IPS DF 4.7 (cell line): ENCODE results near the gene DIAPH2.
"Not testable (repeated sequence)": the region's sequence is repeated elsewhere in the genome, so short reads cannot be mapped to it uniquely, and the experiment has no call there.

Experiments
- DNase-seq: peaks from one replicate; pipeline ENCODE4 v3.0.0-alpha.2; 2013; ENCODE audit warnings: low spot score; ENCODE audit errors: extremely low read depth

DIAPH2 gene

DNA sequence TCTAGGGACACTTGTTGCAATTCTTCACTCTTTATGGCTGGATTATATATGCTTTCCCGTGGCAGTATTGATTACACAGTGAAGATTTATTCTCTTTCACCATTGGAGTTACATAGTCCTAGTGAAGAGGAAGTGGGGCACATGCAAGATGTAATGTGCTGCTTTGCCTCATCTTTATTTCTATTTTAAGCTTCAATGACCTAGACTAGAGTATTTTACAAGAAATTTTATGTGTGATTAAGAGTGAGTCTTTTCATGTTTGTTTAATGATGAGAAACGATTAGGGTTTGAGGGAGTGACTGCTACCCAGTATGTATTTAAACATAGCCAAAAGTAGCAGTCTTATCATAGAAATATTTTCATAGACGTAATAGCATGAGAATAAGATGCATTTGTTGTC is 30.8 kb downstream of the DIAPH2 start:
- DNase-seq: no peak

- no peak for DNase-seq
These were observed 34.7 kb downstream of the DIAPH2 start for GRCh38 chrX:96719161-96719875.

DNA sequence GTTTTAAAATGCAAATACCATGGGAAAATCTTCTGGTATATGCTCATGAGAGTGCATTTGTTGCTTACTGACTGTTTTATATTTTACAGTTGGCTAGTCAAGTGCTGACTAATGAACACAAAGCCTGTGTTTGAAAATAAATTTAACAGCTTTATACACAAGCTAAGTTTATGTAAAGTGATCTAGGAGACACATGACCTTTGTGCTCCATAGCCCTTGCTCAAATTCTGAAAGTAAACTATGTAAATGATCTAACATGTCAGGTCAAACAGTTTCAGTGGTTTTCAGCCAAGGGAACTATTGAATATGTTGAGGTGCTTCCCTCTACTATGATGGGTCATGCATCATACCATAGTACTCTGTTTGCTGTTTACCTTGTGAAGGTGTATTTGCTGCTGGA is 36.7 kb downstream of the DIAPH2 start:
- no peak for DNase-seq

GRCh38 chrX:96722781-96723180 is 38.1 kb downstream of the DIAPH2 start:
- DNase-seq: no peak

GRCh38 chrX:96729053-96729452 is 44.4 kb downstream of the DIAPH2 start:
- DNase-seq: no peak

GRCh38 chrX:96729868-96730643 is 45.4 kb downstream of the DIAPH2 start:
- DNase-seq: no peak

- not testable (repeated sequence) for DNase-seq
These were observed 46.4 kb downstream of the DIAPH2 start for GRCh38 chrX:96731000-96731399.

- no peak for DNase-seq
These were observed 58.9 kb downstream of the DIAPH2 start for GRCh38 chrX:96743367-96744073.

DNA sequence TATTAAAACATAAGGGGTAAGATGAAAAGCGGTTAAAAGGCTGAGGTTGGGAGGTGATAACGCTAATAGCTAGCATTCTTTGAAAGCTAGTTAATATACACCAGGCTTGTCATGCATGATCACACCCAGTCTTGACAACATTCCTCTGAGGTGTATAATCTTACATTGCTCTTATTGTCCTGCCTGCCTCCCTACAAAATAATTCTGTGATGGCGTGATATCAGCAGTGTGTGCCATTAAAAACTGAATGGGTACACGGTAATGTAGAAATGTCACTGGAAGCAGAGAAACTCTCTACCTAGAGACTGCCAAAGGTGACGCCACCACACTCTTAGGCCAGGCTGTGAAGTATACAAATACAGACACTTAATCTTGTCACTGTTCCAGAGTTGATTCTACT is 68.1 kb downstream of the DIAPH2 start:
- no peak for DNase-seq

DNA sequence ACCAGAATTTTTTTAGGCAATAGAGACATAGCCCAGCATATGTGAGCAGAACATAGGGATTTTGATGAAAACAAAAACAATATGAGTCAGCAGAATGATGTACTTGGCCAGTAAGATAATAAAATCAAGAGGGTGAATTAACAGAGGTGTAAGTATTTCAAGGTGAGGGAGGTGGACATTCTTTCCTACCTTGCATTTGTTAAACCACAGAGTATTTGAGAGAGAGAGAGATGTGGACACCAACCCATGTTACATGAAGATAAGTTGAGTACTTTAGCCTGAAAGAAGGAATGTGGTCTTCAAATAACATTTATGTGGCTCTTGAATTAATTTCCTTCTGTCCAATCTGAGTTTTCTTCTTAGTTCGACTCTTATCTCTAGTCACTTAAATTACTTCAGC is 68.6 kb downstream of the DIAPH2 start:
- no peak for DNase-seq

DNA sequence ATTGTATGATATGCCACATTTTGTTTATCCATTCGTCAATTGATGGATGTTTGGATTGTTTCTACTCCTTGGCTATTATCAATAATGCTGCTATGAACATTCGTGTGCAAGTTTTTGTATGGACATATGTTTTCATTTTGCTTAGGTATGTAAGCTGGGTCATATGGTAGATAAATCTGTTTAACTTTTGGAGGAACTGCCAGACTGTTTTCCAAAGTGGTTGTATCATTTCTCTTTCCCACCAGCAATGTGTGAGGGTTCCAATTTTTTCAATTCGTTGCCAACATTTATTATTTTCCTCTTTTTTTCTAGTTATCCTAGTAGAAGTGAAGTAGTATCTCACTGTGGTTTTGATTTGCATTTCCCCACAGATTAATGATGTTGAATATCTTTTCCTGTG is 71.8 kb downstream of the DIAPH2 start:
- no peak for DNase-seq

GRCh38 chrX:96761566-96761965 is 76.9 kb downstream of the DIAPH2 start:
- no peak for DNase-seq

DNA sequence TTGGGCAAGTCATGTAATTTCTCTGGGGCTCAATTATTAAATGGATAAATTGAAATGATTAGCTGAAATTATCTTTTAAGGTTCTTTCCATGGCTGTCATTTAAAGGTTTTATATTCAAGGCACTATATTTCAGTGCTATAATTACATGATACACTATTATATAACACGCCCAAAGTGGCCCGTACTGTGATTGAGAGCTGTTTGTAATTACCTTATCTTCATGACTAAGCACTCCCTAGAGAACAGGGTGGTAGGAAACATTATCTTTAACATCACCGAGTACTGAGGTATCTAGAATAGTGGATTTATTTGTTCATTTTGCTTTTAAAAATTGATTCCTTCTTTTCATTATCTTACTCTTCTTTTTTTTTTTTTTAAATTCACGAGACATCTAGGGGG is 79.0 kb downstream of the DIAPH2 start:
- DNase-seq: no peak

DNA sequence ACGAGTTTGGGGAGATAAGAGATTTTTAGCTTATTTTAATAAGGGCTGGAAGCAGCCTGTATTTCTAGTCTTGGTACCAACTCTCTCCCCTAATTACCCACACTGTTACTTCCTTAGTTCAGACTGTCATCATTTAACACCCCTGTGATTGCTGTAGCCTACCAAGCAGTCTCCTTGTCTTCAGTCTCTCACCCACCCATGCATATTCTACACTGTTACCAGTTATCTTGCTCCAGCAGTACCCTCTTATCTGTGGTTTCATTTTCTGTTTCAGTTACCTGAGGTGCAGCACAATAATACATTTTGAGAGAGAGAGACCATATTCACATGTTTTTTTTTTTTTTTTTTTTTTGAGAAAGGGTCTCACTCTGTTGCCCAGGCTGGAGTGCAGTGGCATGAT is 80.2 kb downstream of the DIAPH2 start:
- DNase-seq: no peak

GRCh38 chrX:96770315-96770714 is 85.7 kb downstream of the DIAPH2 start:
- DNase-seq: no peak

GRCh38 chrX:96771486-96771885 is 86.8 kb downstream of the DIAPH2 start:
- DNase-seq: no peak

- no peak for DNase-seq
These were observed 89.5 kb downstream of the DIAPH2 start for GRCh38 chrX:96774116-96774515.

DNA sequence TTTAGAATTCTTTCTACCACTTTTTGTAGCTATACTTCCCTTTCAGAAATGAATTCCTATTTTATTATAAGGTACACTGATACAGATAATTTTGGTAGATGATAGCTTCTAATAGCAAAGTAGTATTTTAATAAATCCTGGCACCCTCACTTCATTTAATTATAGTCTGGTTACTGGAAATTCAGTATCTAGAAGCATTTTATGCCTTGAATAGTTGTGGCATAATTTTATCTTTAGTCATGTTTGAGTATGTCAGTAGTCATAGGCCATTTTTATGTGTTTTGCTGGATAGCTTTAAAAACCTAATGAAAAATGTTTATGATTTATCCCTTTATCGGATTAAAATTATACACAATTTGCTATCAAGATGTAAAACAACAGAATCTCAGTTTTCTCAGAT is 92.3 kb downstream of the DIAPH2 start:
- no peak for DNase-seq

DNA sequence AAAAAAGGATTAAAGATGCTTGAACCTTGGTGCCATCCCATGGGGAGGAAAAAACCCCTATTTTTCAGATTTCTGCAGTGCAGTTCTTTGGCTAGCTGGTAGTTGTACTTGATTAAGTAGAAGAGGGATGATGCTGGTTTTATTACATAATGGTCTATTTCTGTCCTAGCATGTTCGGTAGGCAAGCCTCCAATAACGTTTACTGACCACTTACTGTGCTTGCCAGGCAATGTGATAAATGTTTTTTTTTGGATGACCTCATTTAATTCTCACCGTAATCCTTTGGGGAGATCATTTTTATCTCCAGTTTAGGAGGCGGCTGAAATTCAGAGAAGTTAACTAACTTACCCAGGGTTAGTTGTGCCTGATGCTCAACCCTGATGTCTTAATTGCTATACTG is 106.9 kb downstream of the DIAPH2 start:
- DNase-seq: no peak

GRCh38 chrX:96792047-96792446 is 107.4 kb downstream of the DIAPH2 start:
- DNase-seq: no peak

DNA sequence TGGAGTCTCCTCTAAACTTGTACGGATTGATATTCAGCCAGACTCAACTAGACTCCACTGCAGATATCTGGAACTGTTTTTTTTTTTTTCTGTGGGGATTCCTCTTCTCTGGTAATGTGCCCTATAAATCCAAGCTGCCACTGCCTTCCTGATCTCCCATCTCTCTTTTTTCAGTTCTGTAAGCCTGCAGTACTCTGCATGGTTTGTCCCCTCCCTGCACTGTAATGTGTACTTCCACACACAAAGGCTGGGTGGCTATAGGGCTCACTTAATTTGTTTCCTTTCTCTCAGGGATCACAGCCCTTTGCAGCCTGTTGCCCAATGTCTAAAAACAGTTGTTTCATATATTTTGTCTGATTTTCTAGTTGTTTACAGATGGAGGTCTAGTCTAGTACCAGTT is 114.3 kb downstream of the DIAPH2 start:
- no peak for DNase-seq

DNA sequence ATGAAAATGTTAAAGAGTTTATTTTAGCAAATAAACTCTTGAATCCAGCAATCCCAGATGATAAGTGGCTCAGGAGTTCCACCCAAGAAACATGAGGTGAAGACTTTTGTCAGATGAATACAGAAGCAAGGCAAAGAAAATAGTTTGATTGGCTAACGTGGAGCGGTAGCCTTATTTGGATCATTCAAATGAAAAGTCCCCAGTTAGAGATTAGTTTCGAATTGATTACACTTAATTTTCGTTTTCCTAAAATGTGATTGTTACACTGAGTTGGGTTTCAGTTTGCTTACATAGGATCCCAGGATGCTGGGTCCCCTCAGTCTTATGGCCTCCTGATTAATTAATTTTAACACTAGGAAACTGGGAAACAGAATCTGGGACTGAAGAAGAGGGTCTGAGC is 122.7 kb downstream of the DIAPH2 start:
- DNase-seq: no peak
